Tibial nerve (tissue), 4 donors: Measurements from ENCODE around the gene MYH7. TPM values are rescaled to one million over a fixed set of nuclear protein-coding genes. Genes with fewer than 3 reads are reported as not detected.

Source experiments
- DNase-seq, 2 donors: peaks; one replicate each; pipeline ENCODE4 v3.0.0-alpha.2; 2019; ENCODE audit warnings: low spot score in 2 of 2
- H3K27ac ChIP-seq, 4 donors: fragments of 200-600 bp; sonication (generic) in 3 of 4; one replicate each; pipeline ENCODE4 v1.5.1; 2017 to 2019; ENCODE audit warnings: mild to moderate bottlenecking in 1 of 4
- H3K27me3 ChIP-seq, 2 donors: fragments of 200-600 bp; sonication (generic) in 1 of 2; one replicate each; pipeline versions ENCODE4 v1.5.1 to v1.6.0; 2017 to 2019
- H3K36me3 ChIP-seq, 3 donors: fragments of 200-600 bp; sonication (generic); one replicate each; pipeline ENCODE4 v1.5.1; 2018 to 2019
- H3K4me1 ChIP-seq, 4 donors: fragments of 200-600 bp; sonication (generic) in 3 of 4; one replicate each; pipeline ENCODE4 v1.5.1; 2017 to 2019
- H3K4me3 ChIP-seq, 4 donors: fragments of 200-600 bp; sonication (generic) in 3 of 4; one replicate each; pipeline ENCODE4 v1.5.1; 2017 to 2019; ENCODE audit warnings: mild to moderate bottlenecking in 1 of 4, moderate library complexity in 1 of 4
- H3K9me3 ChIP-seq, 4 donors: fragments of 200-600 bp; sonication (generic) in 3 of 4; one replicate each; pipeline ENCODE4 v1.5.1; 2017 to 2019
- EP300 ChIP-seq, 2 donors: sonication (generic); formaldehyde crosslinking; IDR thresholded peaks; one replicate each; pipeline ENCODE4 v1.6.1; 2017; ENCODE audit warnings: antibody characterized with exemption in 2 of 2, mild to moderate bottlenecking in 1 of 2
- POLR2A ChIP-seq, 2 donors: fragments of 450-650 bp; IDR thresholded peaks; one replicate each; pipeline ENCODE4 v1.6.1; 2017; ENCODE audit warnings: antibody characterized with exemption in 2 of 2, mild to moderate bottlenecking in 2 of 2, moderate library complexity in 2 of 2
- WGBS, 2 donors: methylation state at CpG; one replicate each; pipeline ENCODE4 v1.1.5; 2018; 5-methylcytosine and 5-hydroxymethylcytosine counted together
- total RNA-seq, 4 donors: library from RNA; depleted of rRNA; stranded (reverse); fragments of >200 nt; gene quantifications; one replicate each; pipeline ENCODE4 v1.1.0, GENCODE V29; 2016
- TF ChIP-seq, protein P1 (sequence below), 5 experiments: fragments of 200-600 bp in 3 of 5; fragments of 450-650 bp in 2 of 5; sonication (generic) in 3 of 5; IDR thresholded peaks; one replicate each; pipeline ENCODE4 v1.5.1; 2016 to 2019; ENCODE audit warnings: antibody characterized with exemption in 5 of 5, mild to moderate bottlenecking in 3 of 5, moderate library complexity in 2 of 5

MYH7 gene
- total RNA-seq, 4 donors from 2014 or later, result 0.90 TPM; not detected in 3

DNA sequence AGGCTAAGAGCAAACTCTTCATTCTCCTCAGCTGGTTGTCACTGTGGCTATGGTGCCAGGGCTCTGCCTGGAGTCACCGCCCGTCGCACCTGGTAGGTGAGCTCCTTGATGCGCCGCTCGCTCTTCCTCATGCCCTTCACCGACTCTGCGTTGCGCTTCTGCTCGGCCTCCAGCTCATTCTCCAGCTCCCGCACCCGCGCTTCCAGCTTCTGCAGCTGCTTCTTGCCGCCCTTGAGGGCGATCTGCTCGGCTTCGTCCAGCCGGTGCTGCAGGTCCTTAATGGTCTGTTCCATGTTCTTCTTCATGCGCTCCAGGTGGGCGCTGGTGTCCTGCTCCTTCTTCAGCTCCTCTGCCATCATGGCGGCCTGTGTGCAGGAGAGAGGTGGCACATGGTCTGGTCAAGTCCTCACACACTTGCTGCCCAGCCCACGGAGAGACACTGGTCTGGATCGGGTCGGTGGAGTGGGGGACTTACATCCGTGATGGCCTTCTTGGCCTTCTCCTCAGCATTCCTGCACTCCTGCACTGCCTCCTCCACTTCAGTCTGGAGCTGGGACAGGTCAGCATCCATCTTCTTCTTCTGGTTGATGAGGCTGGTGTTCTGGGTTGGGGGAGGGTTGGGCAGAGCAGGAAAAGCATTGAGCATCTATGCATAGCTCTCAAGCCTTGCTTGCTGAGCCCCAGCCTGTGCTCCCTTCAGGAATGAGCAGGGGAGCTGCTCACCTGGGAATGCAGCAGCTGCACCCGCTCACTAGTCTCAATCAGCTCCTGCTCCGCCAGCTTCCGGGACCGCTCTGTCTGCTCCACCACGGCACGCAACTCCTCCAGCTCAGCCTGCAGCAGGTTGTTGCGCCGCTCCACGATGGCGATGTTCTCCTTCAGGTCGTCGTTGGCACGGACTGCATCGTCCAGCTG lies 20.3 kb downstream of the MYH7 start:
- Histone ChIP-seq H3K36me3 (no peaks in the 10 kb centered on the region), H3K27ac (no peak overlapping the region)
- WGBS, 2 donors, result 93% methylated on average over 39 of the region's 39 CpGs

DNA sequence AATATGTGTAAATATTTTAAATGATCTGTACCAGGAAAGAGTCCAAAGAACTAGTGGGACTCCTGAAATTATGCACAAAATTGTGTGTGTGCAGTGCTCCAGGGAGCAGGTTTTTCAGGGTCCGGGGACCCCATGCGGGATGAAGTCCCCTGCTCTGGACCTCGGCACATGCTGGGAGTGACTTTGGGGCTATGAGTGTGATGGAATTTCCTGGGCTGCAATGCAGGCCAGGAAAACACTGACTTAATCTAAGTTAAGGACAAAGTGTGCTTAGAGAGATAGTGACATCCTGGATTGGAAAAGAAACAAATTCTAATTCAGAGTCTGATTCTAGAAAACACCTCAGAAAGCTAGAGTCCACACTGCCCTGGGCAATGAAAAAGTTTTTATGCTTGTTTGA lies 21.2 kb downstream of the MYH7 start:
- Histone ChIP-seq H3K36me3 (no peaks in the 10 kb centered on the region), H3K4me3 (no peak overlapping the region), H3K27ac (no peak overlapping the region), H3K4me1 (no peaks in the 10 kb centered on the region), H3K9me3 (no peaks in the 10 kb centered on the region), H3K27me3 (no peaks in the 10 kb centered on the region)
- TF ChIP-seq, protein P1, sequence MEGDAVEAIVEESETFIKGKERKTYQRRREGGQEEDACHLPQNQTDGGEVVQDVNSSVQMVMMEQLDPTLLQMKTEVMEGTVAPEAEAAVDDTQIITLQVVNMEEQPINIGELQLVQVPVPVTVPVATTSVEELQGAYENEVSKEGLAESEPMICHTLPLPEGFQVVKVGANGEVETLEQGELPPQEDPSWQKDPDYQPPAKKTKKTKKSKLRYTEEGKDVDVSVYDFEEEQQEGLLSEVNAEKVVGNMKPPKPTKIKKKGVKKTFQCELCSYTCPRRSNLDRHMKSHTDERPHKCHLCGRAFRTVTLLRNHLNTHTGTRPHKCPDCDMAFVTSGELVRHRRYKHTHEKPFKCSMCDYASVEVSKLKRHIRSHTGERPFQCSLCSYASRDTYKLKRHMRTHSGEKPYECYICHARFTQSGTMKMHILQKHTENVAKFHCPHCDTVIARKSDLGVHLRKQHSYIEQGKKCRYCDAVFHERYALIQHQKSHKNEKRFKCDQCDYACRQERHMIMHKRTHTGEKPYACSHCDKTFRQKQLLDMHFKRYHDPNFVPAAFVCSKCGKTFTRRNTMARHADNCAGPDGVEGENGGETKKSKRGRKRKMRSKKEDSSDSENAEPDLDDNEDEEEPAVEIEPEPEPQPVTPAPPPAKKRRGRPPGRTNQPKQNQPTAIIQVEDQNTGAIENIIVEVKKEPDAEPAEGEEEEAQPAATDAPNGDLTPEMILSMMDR (IDR thresholded peaks at IDR 0.05), result no peak
- TF ChIP-seq EP300 (IDR thresholded peaks at IDR 0.05) (no peak), POLR2A (IDR thresholded peaks at IDR 0.05) (no peak)
- WGBS, 2 donors, result 38 to 51% methylated on average over 3 of the region's 3 CpGs
- DNase-seq, result no peak

More for the DNA sequence above, 20.3 kb downstream of the MYH7 start:
- H3K9me3 ChIP-seq, result no peaks in the 10 kb centered on the region
- no peak for DNase-seq
- TF ChIP-seq POLR2A (IDR thresholded peaks at IDR 0.05) (no peak), EP300 (IDR thresholded peaks at IDR 0.05) (no peak)
- TF ChIP-seq, protein P1 (IDR thresholded peaks at IDR 0.05), result no peak
- H3K27me3 ChIP-seq, result no peaks in the 10 kb centered on the region
- H3K4me1 ChIP-seq, result no peaks in the 10 kb centered on the region
- H3K4me3 ChIP-seq, result no peak overlapping the region

DNA sequence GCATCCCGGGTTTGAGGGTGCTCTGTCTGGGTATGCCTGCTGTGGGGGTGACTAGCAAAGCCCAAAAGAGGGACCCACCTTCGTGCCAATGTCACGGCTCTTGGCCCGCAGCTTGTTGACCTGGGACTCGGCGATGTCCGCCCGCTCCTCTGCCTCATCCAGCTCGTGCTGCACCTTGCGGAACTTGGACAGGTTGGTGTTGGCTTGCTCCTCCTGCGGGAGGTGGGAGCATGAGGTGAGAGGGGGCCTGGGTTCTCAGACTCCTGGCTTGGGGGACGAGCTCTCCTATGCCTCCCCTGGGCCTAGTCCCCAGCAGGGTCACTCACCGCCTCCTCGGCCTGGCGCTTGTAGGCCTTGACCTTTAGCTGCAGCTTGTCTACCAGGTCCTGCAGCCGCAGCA lies 21.8 kb downstream of the MYH7 start:
- Histone ChIP-seq H3K9me3 (no peaks in the 10 kb centered on the region), H3K27me3 (no peaks in the 10 kb centered on the region), H3K4me1 (no peaks in the 10 kb centered on the region), H3K4me3 (no peak overlapping the region), H3K27ac (no peak overlapping the region), H3K36me3 (no peaks in the 10 kb centered on the region)
- 85 to 87% methylated on average over 15 of the region's 16 CpGs for WGBS, 2 donors
- DNase-seq, result no peak
- TF ChIP-seq EP300 (IDR thresholded peaks at IDR 0.05), result no peak
- TF ChIP-seq, protein P1 (IDR thresholded peaks at IDR 0.05), result no peak
- no peak for TF ChIP-seq POLR2A (IDR thresholded peaks at IDR 0.05)

DNA sequence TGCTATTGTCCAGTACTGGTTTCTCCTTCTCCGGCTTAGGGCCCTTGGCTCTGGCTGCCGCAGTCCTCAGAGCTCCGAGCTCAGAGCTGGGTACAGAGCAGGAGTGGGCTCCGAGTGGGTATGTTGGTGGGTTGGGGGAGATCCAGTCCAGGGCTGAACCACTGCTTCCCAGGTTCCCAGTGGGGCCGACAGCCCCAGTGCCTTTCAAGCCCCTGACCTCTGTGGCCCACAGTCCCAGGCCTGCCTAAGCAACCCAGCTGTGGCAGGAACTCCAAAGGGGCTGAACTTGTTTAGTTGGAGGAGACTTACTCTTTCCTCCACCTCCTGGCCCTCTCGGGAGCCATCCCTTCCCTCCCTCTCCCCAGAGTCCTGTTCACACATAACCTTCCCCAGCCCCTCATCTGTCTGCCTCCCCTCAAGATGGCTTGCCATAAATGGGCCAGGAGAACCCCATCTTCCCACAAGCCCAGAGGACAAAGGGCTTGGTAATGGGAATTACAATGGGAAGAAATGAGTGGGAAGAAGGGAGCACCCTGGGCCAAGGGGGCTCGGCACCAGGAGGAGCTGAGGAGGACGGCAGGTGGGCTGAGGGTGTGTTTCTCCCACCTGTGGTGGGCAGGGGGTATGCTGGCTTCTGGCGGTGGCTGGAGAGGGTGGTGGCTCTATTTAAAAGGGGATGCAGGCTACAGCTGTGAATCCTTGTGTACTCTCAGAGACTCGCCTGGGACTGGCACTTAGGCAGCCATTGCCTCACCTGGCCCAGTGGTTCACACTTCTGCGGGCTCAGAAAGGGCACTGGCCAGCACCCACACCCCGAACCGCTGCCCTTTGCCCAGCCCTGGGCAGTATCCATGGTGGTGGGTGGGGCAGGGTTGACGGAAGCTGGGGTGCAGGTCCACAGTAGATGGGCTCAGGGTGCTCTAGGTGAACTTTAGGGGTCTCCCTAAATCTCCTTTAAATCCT lies 23.6 kb downstream of the MYH7 start:
- no peaks in the 10 kb centered on the region for H3K27me3 ChIP-seq
- no peaks in the 10 kb centered on the region for H3K9me3 ChIP-seq
- H3K4me1 ChIP-seq, result no peaks in the 10 kb centered on the region
- no peak for DNase-seq
- WGBS, 2 donors, result 76 to 80% methylated on average over 13 to 14 of the region's 14 CpGs
- no peak overlapping the region for H3K4me3 ChIP-seq
- H3K36me3 ChIP-seq, result no peaks in the 10 kb centered on the region
- no peak for TF ChIP-seq EP300 (IDR thresholded peaks at IDR 0.05)
- TF ChIP-seq POLR2A (IDR thresholded peaks at IDR 0.05), result no peak
- TF ChIP-seq, protein P1 (IDR thresholded peaks at IDR 0.05), result no peak
- H3K27ac ChIP-seq, result no peak overlapping the region
